HepG2 (cell line): Measurements from ENCODE around the gene ARHGEF40. TPM values are rescaled to one million over a fixed set of nuclear protein-coding genes. Genes with fewer than 3 reads are reported as not detected.

Experiments used
- BHLHE40 ChIP-seq: IDR thresholded peaks from 2 replicates; pipeline ENCODE4 v1.6.1; 2011; ENCODE audit warnings: low read length, improper control_type of control experiment
- CCAR2 ChIP-seq: fragments of 200-400 bp; formaldehyde crosslinking; optimal IDR thresholded peaks from 2 replicates; pipeline ENCODE3; 2018; ENCODE audit warnings: low read depth, mild to moderate bottlenecking, low read length, moderate library complexity
- CREM ChIP-seq, 2 experiments: sonication (generic) in 1 of 2; formaldehyde crosslinking in 1 of 2; IDR thresholded peaks; 2 replicates each; pipeline versions ENCODE4 v1.4.0 to v1.6.1; 2016 to 2020; ENCODE audit warnings: antibody characterized with exemption in 1 of 2, mild to moderate bottlenecking in 1 of 2, missing genetic modification reagents in 1 of 2
- DBP ChIP-seq: sonication (generic); formaldehyde crosslinking; IDR thresholded peaks from 2 replicates; pipeline ENCODE4 v1.4.0; 2020; ENCODE audit warnings: missing genetic modification reagents; ENCODE audit errors: not compliant biosample characterization
- DR1 ChIP-seq: sonication (generic); formaldehyde crosslinking; IDR thresholded peaks from 2 replicates; pipeline ENCODE4 v1.8.0; 2021; ENCODE audit warnings: mild to moderate bottlenecking, missing genetic modification reagents, inconsistent platforms
- KLF12 ChIP-seq: sonication (generic); formaldehyde crosslinking; IDR thresholded peaks from 2 replicates; pipeline ENCODE4 v1.4.0; 2020; ENCODE audit warnings: missing genetic modification reagents, borderline replicate concordance
- MED1 ChIP-seq: sonication (generic); formaldehyde crosslinking; IDR thresholded peaks from 2 replicates; pipeline ENCODE4 v1.4.0; 2020; ENCODE audit warnings: missing genetic modification reagents
- NCOR1 ChIP-seq: fragments of 200-600 bp; sonication (generic); IDR thresholded peaks from 2 replicates; pipeline ENCODE4 v1.7.0; 2017; ENCODE audit warnings: antibody characterized with exemption, low read length, borderline replicate concordance
- NKX3-1 ChIP-seq: sonication (generic); formaldehyde crosslinking; IDR thresholded peaks from 2 replicates; pipeline ENCODE4 v1.5.0; 2020; ENCODE audit warnings: missing genetic modification reagents
- POLR2A ChIP-seq, 2 experiments: IDR thresholded peaks; 2 replicates each; pipeline ENCODE4 v1.6.1; 2011; ENCODE audit warnings: low read depth in 2 of 2, low read length in 2 of 2, mild to moderate bottlenecking in 1 of 2, moderate library complexity in 1 of 2; ENCODE audit not compliant: insufficient read depth in 1 of 2
- SIN3A ChIP-seq: IDR thresholded peaks from 2 replicates; pipeline ENCODE4 v1.6.1; 2011; ENCODE audit warnings: low read depth, mild to moderate bottlenecking, control low read depth, low read length, borderline replicate concordance
- SUZ12 ChIP-seq: fragments of 150-350 bp; IDR thresholded peaks from 2 replicates; pipeline ENCODE4 v1.6.1; 2014; ENCODE audit warnings: low read depth, low read length
- TAF1 ChIP-seq: sonication (generic); formaldehyde crosslinking; IDR thresholded peaks from 2 replicates; pipeline ENCODE4 v1.4.0; 2020; ENCODE audit warnings: missing genetic modification reagents
- TBP ChIP-seq: sonication (generic); formaldehyde crosslinking; IDR thresholded peaks from 2 replicates; pipeline ENCODE4 v1.5.0; 2020; ENCODE audit warnings: missing genetic modification reagents
- ZFP37 ChIP-seq: sonication (generic); formaldehyde crosslinking; IDR thresholded peaks from 2 replicates; pipeline ENCODE4 v1.4.0; 2020; ENCODE audit warnings: missing genetic modification reagents, borderline replicate concordance
- ZGPAT ChIP-seq: IDR thresholded peaks from 2 replicates; pipeline ENCODE4 v1.6.1; 2016; ENCODE audit warnings: mild to moderate bottlenecking
- ZNF18 ChIP-seq: sonication (generic); formaldehyde crosslinking; IDR thresholded peaks from 2 replicates; pipeline ENCODE4 v1.8.0; 2022; ENCODE audit warnings: mild to moderate bottlenecking, missing genetic modification reagents; ENCODE audit not compliant: insufficient replicate concordance
- ZNF317 ChIP-seq: sonication (generic); formaldehyde crosslinking; IDR thresholded peaks from 2 replicates; pipeline ENCODE4 v1.5.0; 2020; ENCODE audit warnings: mild to moderate bottlenecking, missing genetic modification reagents
- ZNF335 ChIP-seq: sonication (generic); formaldehyde crosslinking; IDR thresholded peaks from 2 replicates; pipeline ENCODE4 v1.4.0; 2020; ENCODE audit warnings: missing genetic modification reagents
- ZNF33B ChIP-seq: sonication (generic); formaldehyde crosslinking; IDR thresholded peaks from 2 replicates; pipeline ENCODE4 v1.5.1; 2020; ENCODE audit warnings: mild to moderate bottlenecking, missing genetic modification reagents
- ZNF510 ChIP-seq: sonication (generic); formaldehyde crosslinking; IDR thresholded peaks from 2 replicates; pipeline ENCODE4 v1.4.0; 2020; ENCODE audit warnings: low read depth, mild to moderate bottlenecking, missing genetic modification reagents
- ZNF556 ChIP-seq: sonication (generic); formaldehyde crosslinking; IDR thresholded peaks from 2 replicates; pipeline ENCODE4 v1.4.0; 2020; ENCODE audit warnings: mild to moderate bottlenecking, missing genetic modification reagents, borderline replicate concordance
- ZNF605 ChIP-seq: sonication (generic); formaldehyde crosslinking; IDR thresholded peaks from 2 replicates; pipeline ENCODE4 v1.8.0; 2022; ENCODE audit warnings: mild to moderate bottlenecking, missing genetic modification reagents
- ZNF782 ChIP-seq: sonication (generic); formaldehyde crosslinking; IDR thresholded peaks from 2 replicates; pipeline ENCODE4 v1.4.0; 2020; ENCODE audit warnings: missing genetic modification reagents, mild to moderate bottlenecking, borderline replicate concordance
- polyA plus RNA-seq, 8 experiments: library from polyadenylated mRNA; depleted of rRNA in 3 of 8; stranded (reverse) in 7 of 8; unstranded in 1 of 8; fragments of >200 nt; fragmentation: Illumina TruSeq in 4 of 8; extraction: Trizol in 4 of 8; gene quantifications; 2 replicates each; pipeline versions ENCODE4 v1.2.1 to v1.2.3, GENCODE V29; 2011 to 2016; ENCODE audit warnings: low read depth in 4 of 8, missing spikeins in 1 of 8, mixed read lengths in 1 of 8; ENCODE audit not compliant: insufficient read depth in 1 of 8
- total RNA-seq, 5 experiments: library from RNA; depleted of rRNA; stranded (reverse); fragments of >200 nt; fragmentation: Illumina TruSeq; extraction: Trizol; gene quantifications; 2 replicates each; pipeline ENCODE4 v1.2.3, GENCODE V29; 2016; ENCODE audit warnings: low read depth in 1 of 5
- TF ChIP-seq, protein P1 (sequence below): sonication (generic); formaldehyde crosslinking; IDR thresholded peaks from 2 replicates; pipeline ENCODE4 v1.5.1; 2020; ENCODE audit warnings: missing genetic modification reagents, mild to moderate bottlenecking, borderline replicate concordance

The ARHGEF40 gene
- total and polyA plus RNA-seq, 2 of the 13 experiments (the other 11 are each of a cell fraction or from before 2014, with no cell fraction given) = 28.1 to 78.1 TPM

DNA sequence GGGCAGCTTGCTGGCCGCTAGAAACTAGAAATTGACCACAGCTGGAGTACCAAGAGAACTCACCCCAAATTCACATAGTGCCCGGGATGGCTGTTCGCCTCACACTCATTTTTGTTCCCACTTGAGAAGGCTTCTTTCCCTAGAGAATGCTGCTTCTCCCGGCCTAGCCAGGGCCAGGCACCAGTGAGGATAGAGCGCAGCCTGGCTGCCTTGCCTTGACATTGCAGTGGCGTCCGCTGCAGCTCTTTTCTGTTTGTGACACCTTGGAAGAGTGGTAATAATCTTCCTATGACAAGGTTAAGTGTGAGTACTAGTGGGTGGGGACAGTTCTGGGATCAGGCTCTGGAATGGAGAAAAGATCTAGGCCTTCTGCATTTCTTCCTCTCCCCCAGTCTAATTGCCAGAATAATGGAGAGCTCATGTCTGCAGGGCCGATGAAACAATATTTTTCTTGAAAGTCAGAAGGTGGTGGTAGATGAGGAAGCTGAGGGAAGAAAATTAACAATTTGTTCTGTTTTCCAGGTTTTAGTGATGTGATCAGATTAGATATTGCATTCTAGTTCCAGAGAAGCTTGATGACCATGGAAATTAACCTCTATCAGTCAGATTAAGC is 34.5 kb downstream of the ARHGEF40 start (continued):
- TF ChIP-seq NCOR1 (no peak; the same call in 1 of the 2 replicates), MED1 (no peak), ZNF782 (CRISPR knock-in tag) (no peak), DBP (no peak), ZNF18 (CRISPR knock-in tag) (peak; percentile 6), SUZ12 (no peak), CREM (IDR thresholded peaks at IDR 0.05) (no peak), CREM (CRISPR knock-in tag; IDR thresholded peaks at IDR 0.05) (no peak), DR1 (CRISPR knock-in tag) (no peak), NKX3-1 (no peak), ZFP37 (CRISPR knock-in tag) (no peak), ZNF605 (CRISPR knock-in tag) (no peak), ZNF317 (CRISPR knock-in tag) (peak; percentile 80; the same call in 1 of the 2 replicates), TBP (no peak), KLF12 (no peak), SIN3A (peak; percentile 19; the same call in 1 of the 2 replicates), POLR2A (IDR thresholded peaks at IDR 0.05; ENCODE audit: insufficient read depth in 1 of 2, low read depth in 2 of 2, low read length in 2 of 2) (no peak), ZNF335 (no peak; the same call in 1 of the 2 replicates), ZNF510 (no peak), TAF1 (CRISPR knock-in tag) (no peak), ZNF556 (CRISPR knock-in tag) (no peak; the same call in 1 of the 2 replicates), BHLHE40 (no peak), ZGPAT (CRISPR knock-in tag) (no peak; the same call in 1 of the 2 replicates), ZNF33B (no peak), CCAR2 (no peak)
- TF ChIP-seq, protein P1, sequence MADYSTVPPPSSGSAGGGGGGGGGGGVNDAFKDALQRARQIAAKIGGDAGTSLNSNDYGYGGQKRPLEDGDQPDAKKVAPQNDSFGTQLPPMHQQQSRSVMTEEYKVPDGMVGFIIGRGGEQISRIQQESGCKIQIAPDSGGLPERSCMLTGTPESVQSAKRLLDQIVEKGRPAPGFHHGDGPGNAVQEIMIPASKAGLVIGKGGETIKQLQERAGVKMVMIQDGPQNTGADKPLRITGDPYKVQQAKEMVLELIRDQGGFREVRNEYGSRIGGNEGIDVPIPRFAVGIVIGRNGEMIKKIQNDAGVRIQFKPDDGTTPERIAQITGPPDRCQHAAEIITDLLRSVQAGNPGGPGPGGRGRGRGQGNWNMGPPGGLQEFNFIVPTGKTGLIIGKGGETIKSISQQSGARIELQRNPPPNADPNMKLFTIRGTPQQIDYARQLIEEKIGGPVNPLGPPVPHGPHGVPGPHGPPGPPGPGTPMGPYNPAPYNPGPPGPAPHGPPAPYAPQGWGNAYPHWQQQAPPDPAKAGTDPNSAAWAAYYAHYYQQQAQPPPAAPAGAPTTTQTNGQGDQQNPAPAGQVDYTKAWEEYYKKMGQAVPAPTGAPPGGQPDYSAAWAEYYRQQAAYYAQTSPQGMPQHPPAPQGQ (CRISPR knock-in tag) = no peak
